Upper lobe of left lung (tissue), 4 donors: ENCODE results near the gene SORD.

Experiments used
- CTCF ChIP-seq, 6 experiments: fragments of 450-650 bp in 4 of 6; fragments of 200-600 bp in 2 of 6; sonication (generic) in 2 of 6; IDR thresholded peaks; one replicate each; pipeline ENCODE4 v1.5.1; 2016 to 2019; ENCODE audit warnings: antibody characterized with exemption in 6 of 6
- POLR2A ChIP-seq, 4 donors: fragments of 450-650 bp; IDR thresholded peaks; one replicate each; pipeline ENCODE4 v1.5.1; 2016 to 2017; ENCODE audit warnings: antibody characterized with exemption in 4 of 4, mild to moderate bottlenecking in 2 of 4

DNA sequence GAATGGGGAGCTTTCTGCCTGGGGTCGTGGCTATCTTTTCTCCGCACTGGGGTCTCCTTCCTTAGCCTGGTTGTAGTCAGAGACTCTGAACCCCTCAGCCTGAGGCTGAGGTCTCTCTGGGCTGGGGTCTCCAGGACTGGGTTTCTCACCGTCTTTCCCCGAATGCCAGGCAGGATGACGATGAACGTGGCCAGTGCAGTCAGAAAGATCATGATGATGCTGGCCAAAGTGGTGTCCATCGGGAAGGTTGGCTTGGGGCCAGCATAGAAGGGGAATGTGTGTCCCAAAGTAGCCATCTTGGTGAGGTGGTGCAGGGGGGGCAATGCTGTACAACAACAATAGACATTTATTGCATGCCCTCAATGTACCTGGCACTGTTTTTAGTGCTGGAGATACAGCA is 99.7 kb downstream of the SORD start:
- TF ChIP-seq CTCF (IDR thresholded peaks at IDR 0.05) (no peak), POLR2A (IDR thresholded peaks at IDR 0.05) (no peak)
